Calu3 (cell line): ENCODE data around the gene TNFSF11. TPM values are rescaled to one million over a fixed set of nuclear protein-coding genes. Genes with fewer than 3 reads are reported as not detected.

ENCODE experiments used
- BruUV-seq: library from RNA; stranded (reverse); fragments of 400-500 nt; replicated peaks from 2 replicates; lab custom pipeline; 2021; lab: Mats Ljungman, UMichigan
- CTCF ChIA-PET: fragments of 300-600 bp; sonication (Branson Sonifier 250); formaldehyde crosslinking; loops from one replicate; lab custom pipeline; 2022; ENCODE audit warnings: antibody characterized with exemption; lab: Charles Lee
- DNase-seq: peaks from one replicate; pipeline ENCODE4 v3.0.0; 2022
- H3K27ac Mint-ChIP-seq: one replicate; pipeline ENCODE4 v1.8.0; 2022; ENCODE audit warnings: mixed read lengths; ENCODE audit not compliant: unreplicated experiment
- H3K27me3 Mint-ChIP-seq: one replicate; pipeline ENCODE4 v1.8.0; 2022; ENCODE audit warnings: mixed read lengths; ENCODE audit not compliant: unreplicated experiment
- H3K36me3 Mint-ChIP-seq: one replicate; pipeline ENCODE4 v1.8.0; 2022; ENCODE audit warnings: mild to moderate bottlenecking, moderate library complexity, mixed read lengths; ENCODE audit not compliant: insufficient read depth, unreplicated experiment
- H3K4me1 Mint-ChIP-seq: one replicate; pipeline ENCODE4 v1.8.0; 2022; ENCODE audit warnings: mild to moderate bottlenecking, low read depth, mixed read lengths; ENCODE audit not compliant: unreplicated experiment
- H3K4me3 Mint-ChIP-seq: one replicate; pipeline ENCODE4 v1.8.0; 2022; ENCODE audit warnings: mild to moderate bottlenecking, low read depth, moderate library complexity, mixed read lengths; ENCODE audit not compliant: unreplicated experiment
- H3K9me3 Mint-ChIP-seq: one replicate; pipeline ENCODE4 v1.8.0; 2022; ENCODE audit warnings: low read depth, mixed read lengths; ENCODE audit not compliant: unreplicated experiment
- intact Hi-C: fragments of 100-400 bp; cut with micrococcal nuclease; formaldehyde crosslinking; loops from one replicate; pipeline ENCODE4 v1.10.0; 2022; ENCODE audit not compliant: unreplicated experiment
- total RNA-seq: library from RNA; stranded (reverse); gene quantifications from 2 replicates; pipeline ENCODE4 v1.2.3, GENCODE V29; 2022
- TF ChIP-seq, protein P1 (sequence below): fragments of 200-600 bp; IDR thresholded peaks from one replicate; pipeline ENCODE4 v1.8.0; 2022; ENCODE audit warnings: antibody characterized with exemption; ENCODE audit not compliant: unreplicated experiment

The TNFSF11 gene
- total RNA-seq, 1 experiment from 2014 or later: 0.26 TPM

DNA sequence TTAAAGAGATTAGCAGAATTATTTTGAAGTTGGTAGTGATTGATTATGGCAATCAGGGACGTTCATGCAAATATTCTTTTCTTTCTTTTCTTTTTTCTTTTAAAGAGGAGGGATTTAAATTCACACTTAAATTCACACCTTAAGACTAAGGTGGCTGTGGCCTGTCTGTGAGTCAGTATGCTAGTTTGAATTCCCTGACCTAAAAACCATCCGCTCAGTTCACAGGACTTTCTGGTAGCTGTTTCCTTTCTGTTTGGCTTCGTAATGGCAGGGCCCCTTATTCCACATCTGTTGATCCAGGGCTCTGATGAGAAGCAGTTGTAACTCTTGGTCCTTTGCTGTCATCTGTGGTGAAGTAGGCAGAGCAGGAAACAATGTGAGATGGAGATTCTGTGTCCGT, 7.5 kb downstream of the TNFSF11 start:
- CTCF ChIA-PET: no interaction called here
- Mint-ChIP-seq H3K27ac (no peak overlapping the region), H3K4me1 (no peaks in the 10 kb centered on the region), H3K4me3 (no peak overlapping the region), H3K36me3 (no peaks in the 10 kb centered on the region), H3K9me3 (no peaks in the 10 kb centered on the region), H3K27me3 (peaks cover 2% of the 10 kb centered on the region)
- TF ChIP-seq, protein P1, sequence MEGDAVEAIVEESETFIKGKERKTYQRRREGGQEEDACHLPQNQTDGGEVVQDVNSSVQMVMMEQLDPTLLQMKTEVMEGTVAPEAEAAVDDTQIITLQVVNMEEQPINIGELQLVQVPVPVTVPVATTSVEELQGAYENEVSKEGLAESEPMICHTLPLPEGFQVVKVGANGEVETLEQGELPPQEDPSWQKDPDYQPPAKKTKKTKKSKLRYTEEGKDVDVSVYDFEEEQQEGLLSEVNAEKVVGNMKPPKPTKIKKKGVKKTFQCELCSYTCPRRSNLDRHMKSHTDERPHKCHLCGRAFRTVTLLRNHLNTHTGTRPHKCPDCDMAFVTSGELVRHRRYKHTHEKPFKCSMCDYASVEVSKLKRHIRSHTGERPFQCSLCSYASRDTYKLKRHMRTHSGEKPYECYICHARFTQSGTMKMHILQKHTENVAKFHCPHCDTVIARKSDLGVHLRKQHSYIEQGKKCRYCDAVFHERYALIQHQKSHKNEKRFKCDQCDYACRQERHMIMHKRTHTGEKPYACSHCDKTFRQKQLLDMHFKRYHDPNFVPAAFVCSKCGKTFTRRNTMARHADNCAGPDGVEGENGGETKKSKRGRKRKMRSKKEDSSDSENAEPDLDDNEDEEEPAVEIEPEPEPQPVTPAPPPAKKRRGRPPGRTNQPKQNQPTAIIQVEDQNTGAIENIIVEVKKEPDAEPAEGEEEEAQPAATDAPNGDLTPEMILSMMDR: no peak
- intact Hi-C loops: no loop called here
- no peak for DNase-seq
- no TSS peak for BruUV-seq

GRCh38 chr13:42591602-42592001, 17.6 kb downstream of the TNFSF11 start:
- BruUV-seq: no TSS peak
- Mint-ChIP-seq H3K27ac (no peak overlapping the region), H3K27me3 (peaks cover 47% of the 10 kb centered on the region), H3K36me3 (no peaks in the 10 kb centered on the region), H3K9me3 (no peaks in the 10 kb centered on the region), H3K4me3 (no peak overlapping the region), H3K4me1 (no peaks in the 10 kb centered on the region)
- CTCF ChIA-PET: interaction anchor here (0.5 kb wide), 1 partner anchor 590 kb away, joined by 6 read pairs; no protein-coding TSS in a partner anchor
- intact Hi-C loops: loop anchor here (10.0 kb wide), 2 partner anchors 243 to 257 kb away; no protein-coding TSS in a partner anchor
- DNase-seq: no peak
- TF ChIP-seq, protein P1: no peak

DNA sequence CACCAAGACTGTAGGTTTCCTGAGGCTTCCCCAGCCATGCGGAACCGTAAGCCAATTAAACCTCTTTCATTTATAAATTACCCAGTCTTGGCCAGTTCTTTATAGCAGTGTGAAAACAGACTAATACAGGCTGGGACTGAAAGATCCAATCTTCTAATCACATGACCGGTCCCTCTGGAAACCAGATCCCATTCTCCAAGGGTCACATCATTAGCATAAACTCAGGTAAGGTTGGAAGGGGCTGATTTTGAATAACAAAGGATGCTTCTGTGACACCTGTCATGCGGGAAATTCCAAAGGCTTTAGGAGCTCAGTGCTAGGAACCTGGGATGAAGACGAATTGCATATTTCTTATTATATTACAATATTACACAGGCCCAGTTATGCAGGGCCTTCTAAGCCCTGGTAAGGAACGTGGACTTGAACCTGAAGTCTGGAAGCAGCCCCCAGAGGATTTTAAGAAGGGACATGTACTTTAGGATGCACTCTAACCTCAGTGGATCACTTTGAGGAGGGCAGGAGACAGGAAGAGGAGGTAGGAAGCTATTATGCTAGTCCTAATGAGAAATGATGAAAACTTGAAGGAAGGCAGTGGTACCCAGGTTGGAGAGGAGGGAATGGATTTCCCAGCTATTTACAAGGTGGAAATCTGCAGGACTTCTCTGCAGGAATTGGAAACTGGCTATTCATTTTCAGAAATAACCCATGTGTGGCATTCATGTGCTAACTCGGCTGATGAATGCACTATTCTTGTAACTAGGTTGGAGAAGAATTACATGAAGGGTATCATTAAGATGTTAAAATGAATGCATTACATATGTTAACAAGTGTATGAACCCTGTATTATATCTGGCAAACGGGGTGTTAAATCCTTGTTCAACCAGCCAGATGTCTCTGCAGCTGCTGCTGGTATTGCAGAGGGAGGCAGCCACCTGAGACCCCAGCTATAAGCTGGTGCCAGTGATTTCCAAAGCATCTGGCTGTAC, 19.3 kb downstream of the TNFSF11 start:
- Mint-ChIP-seq H3K27me3 (peaks cover 45% of the 10 kb centered on the region), H3K9me3 (no peaks in the 10 kb centered on the region), H3K4me3 (no peak overlapping the region), H3K27ac (no peak overlapping the region), H3K4me1 (no peaks in the 10 kb centered on the region), H3K36me3 (no peaks in the 10 kb centered on the region)
- CTCF ChIA-PET: no interaction called here
- intact Hi-C loops: loop anchor here (10.0 kb wide), 2 partner anchors 242 to 258 kb away; no protein-coding TSS in a partner anchor
- TF ChIP-seq, protein P1: no peak
- BruUV-seq: no TSS peak
- DNase-seq: no peak

DNA sequence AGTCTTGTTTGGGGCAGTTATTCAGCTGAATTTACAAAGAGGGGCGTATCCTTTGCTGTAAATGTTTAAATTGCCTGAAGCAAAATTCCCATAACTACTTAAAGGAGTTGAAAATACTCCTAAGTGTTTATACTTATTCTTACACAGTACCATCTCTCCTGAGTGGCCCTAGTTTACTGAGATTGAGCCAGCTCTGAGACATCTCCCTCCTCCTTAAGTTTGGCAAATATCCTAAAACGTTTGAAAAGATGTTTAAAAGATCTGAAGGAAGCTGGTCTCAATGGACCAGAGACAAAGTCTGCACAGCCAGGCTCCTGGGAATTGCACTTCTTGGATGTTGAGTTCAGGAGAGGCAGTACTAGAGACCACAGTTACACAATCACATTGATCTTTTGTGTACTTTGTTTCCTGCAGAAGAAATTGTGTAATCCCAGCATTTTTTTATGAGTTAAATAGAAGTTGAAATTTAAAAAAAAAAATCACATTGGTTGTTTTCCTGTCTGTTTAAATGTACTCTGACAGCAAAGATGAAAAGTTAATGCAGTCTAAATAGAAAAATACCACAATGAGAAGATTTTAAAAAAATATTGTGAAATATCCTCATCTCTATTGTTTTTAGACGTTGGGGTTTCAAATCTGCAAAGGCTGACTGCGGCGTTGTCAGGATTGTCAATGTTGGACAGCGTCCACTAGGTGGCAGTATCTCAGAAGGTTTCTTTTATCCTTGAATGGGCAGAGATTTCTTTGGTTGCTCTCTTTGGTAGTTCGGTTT, 20.7 kb downstream of the TNFSF11 start:
- Mint-ChIP-seq H3K4me3 (no peak overlapping the region), H3K36me3 (no peaks in the 10 kb centered on the region), H3K4me1 (no peaks in the 10 kb centered on the region), H3K27me3 (peaks cover 45% of the 10 kb centered on the region), H3K9me3 (no peaks in the 10 kb centered on the region), H3K27ac (no peak overlapping the region)
- CTCF ChIA-PET: no interaction called here
- TF ChIP-seq, protein P1: peak; percentile 41
- intact Hi-C loops: loop anchor here (10.0 kb wide), 2 partner anchors 240 to 260 kb away; no protein-coding TSS in a partner anchor
- peak; percentile 45 for DNase-seq
- BruUV-seq: no TSS peak
